Erythroblast (primary cell): ENCODE results near the gene KCNA1.

Experiments used
- DNase-seq, 2 experiments: peaks; one replicate each; lab custom pipeline; 2025; lab: John Stamatoyannopoulos, UW
- GATA1 ChIP-seq: IDR thresholded peaks from 2 replicates; pipeline ENCODE4 v1.6.1; 2011; ENCODE audit warnings: low read depth, mild to moderate bottlenecking, control low read depth, low read length, moderate library complexity
- POLR2A ChIP-seq: IDR thresholded peaks from 2 replicates; pipeline ENCODE4 v1.6.1; 2011; ENCODE audit warnings: mild to moderate bottlenecking, low read length

KCNA1 gene

GRCh38 chr12:4934407-4935035, 24.8 kb downstream of the KCNA1 start:
- DNase-seq, result no peak
- TF ChIP-seq GATA1, result no peak
- no peak for TF ChIP-seq POLR2A

- DNase-seq, result no peak
- TF ChIP-seq GATA1, result no peak
- TF ChIP-seq POLR2A, result no peak
These were observed 29.2 kb downstream of the KCNA1 start for GRCh38 chr12:4938900-4939299.

- TF ChIP-seq POLR2A (no peak), GATA1 (no peak)
- no peak for DNase-seq
These were observed 29.8 kb downstream of the KCNA1 start for GRCh38 chr12:4939418-4940023.

GRCh38 chr12:4943067-4943937, 33.6 kb downstream of the KCNA1 start:
- no peak for TF ChIP-seq POLR2A
- TF ChIP-seq GATA1, result no peak
- DNase-seq, result no peak

DNA sequence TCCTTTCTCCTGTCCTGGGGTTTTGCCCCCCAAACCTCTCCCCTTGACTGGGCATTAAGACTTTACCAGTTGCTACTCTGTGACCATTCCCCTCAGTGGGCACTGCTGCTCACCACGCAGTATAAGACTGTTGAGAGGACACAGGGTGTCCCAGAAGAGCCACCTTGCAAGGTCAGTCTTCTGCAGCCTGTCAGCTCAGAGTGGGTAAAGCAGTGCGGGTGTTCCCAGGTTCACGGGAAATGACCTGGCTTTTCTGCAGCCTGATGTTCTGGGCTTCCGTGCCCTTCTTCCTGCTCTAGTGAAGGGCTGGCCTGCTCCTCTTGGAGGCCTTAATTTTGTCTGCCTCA, 34.2 kb downstream of the KCNA1 start:
- TF ChIP-seq POLR2A, result no peak
- no peak for TF ChIP-seq GATA1

GRCh38 chr12:4947253-4947652, 37.5 kb downstream of the KCNA1 start:
- DNase-seq, result no peak
- TF ChIP-seq GATA1 (no peak), POLR2A (no peak)

More for the DNA sequence above, 34.2 kb downstream of the KCNA1 start:
- no peak for DNase-seq

DNA sequence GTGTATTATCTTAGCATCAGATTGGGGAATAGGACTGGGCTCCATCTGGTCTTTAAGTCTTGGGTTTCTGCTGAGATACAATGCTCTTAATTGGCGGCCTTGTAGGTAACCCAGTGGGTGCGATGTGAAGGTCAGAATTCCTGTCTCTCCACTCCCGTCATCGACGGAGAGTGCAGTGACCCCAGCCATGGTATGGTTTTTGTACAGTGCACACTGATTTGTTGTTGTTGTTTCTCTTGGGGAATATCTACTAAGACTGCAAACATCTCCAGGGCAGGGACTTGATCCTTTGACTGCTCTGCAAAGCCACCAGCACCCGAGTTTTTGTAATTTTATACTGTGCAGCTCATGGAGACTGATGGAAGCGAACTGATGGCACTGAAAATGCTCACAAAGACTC, 41.4 kb downstream of the KCNA1 start:
- DNase-seq, result no peak
- TF ChIP-seq POLR2A (no peak), GATA1 (no peak)

GRCh38 chr12:4951601-4952000, 41.9 kb downstream of the KCNA1 start:
- TF ChIP-seq GATA1 (no peak), POLR2A (no peak)
- DNase-seq, result no peak

DNA sequence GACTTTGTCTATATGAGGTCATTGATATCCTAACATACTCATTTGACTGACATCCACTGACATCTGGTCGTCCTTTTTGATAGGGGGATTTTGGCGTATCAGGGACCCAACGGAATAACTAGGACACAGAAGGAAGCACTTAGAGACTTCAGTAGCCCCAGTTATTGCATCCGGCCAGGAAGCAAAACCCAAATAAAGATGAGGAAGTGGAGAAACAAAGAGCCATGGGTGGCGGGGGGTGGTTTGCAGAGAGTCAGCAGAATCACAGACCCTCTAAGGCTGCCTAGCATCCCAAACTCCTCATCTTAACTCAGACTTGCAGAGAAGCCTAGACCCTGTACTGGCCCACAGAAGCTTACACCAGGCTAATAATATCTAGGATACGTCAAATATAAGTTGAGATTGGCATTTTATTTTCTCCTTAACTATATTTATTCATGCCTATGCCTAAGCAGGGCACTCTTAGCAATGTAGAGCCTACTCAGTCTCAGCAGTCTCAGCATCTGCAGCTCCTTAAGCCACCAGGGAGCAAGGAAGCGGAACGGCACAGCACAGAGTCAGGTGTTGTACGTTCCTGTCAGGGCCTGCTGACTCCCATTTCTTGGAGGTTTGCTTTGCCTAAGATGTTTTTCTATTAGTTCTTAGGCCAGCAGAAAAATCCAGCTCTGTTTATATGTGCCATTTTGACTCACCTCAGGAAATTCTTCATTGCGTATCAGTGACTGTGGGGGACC, 45.1 kb downstream of the KCNA1 start:
- TF ChIP-seq POLR2A, result no peak
- no peak for TF ChIP-seq GATA1
- DNase-seq, result no peak

DNA sequence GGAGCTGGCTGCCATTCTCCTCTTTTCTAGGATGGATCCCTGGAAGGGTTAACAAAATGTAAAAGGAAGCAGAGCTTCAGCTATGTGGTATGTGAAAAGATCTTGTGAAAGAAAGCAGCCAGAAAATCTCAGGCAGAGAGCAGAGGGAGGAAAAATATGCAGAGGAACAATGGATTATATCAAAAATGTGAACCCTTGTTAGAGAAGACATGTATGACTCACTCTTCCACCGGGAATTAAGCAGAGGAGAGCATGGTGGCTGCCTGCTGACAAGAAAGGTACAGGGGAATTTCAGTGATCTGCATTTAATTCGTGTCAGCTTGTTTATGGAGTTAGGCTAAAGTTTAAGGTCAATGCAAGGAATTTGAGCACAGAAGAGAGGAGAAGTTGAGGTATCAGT, 46.3 kb downstream of the KCNA1 start:
- TF ChIP-seq GATA1 (no peak), POLR2A (no peak)
- no peak for DNase-seq

- DNase-seq, result no peak
- TF ChIP-seq POLR2A (no peak), GATA1 (no peak)
These were observed 47.3 kb downstream of the KCNA1 start for GRCh38 chr12:4956968-4957367.

GRCh38 chr12:4957761-4958160, 48.1 kb downstream of the KCNA1 start:
- no peak for DNase-seq
- no peak for TF ChIP-seq GATA1
- TF ChIP-seq POLR2A, result no peak

DNA sequence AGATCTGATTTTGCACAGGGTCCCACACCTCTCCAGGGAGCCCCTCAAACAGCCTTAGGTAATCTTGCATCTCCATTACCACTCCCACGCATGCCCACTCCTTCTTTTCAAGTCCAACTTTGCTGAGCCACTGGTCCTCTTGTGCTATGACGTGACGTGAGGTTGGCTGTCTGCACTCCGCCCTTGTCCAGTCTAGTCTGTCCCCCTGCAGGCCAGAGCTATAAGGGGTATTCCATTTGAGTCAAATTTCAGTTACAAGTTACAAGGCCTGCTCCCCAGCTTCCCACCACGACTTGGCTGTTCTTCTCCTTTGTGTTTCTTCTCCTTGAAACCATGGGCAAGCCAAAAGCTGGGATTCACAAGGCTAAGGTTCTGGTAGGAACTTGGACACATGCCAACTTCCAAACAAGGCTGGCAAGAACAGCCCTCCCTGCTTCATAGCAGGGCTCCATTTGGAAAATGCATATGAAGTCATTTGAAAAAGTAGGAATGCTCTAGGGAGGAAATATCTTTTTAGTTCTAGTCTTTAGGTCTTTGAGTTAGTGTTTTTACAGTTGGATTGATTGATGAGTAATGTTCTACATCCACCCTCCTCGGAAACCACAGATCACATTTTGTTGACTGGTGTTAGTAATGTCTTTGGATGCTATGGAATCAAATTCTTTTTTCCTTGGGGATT, 49.1 kb downstream of the KCNA1 start:
- no peak for DNase-seq
- no peak for TF ChIP-seq GATA1

- no peak for TF ChIP-seq POLR2A
- no peak for TF ChIP-seq GATA1
These were observed 49.7 kb downstream of the KCNA1 start for GRCh38 chr12:4959381-4959780.

More at GRCh38 chr12:4959381-4959780, 49.7 kb downstream of the KCNA1 start:
- DNase-seq, result no peak
